Endothelial cell of umbilical vein (primary cell): ENCODE results near the gene CCDC57. TPM values are rescaled to one million over a fixed set of nuclear protein-coding genes. Genes with fewer than 3 reads are reported as not detected.

Experiments
- BruUV-seq: library from RNA; stranded (reverse); fragments of 400-500 nt; replicated peaks from 2 replicates; lab custom pipeline; 2021; lab: Mats Ljungman, UMichigan
- CTCF ChIA-PET: fragments of 300-600, 350-600 bp; sonication (Branson Sonifier 250); formaldehyde crosslinking; loops from one replicate; lab custom pipeline; 2021; ENCODE audit warnings: antibody characterized with exemption, inconsistent platforms; lab: Charles Lee
- POLR2A ChIA-PET: fragments of 300-600, 350-600 bp; sonication (Branson Sonifier 250); formaldehyde crosslinking; loops from one replicate; lab custom pipeline; 2021; ENCODE audit warnings: antibody characterized with exemption, inconsistent platforms; lab: Charles Lee
- DNase-seq: peaks from one replicate; pipeline ENCODE4 v3.0.0-alpha.2; 2011; ENCODE audit warnings: low read depth, low spot score
- FAIRE-seq: peaks from 2 replicates; lab custom pipeline; 2011; peaks lifted over from hg19 to GRCh38; lab: Jason Lieb, UNC
- H2AFZ ChIP-seq: 2 replicates; pipeline ENCODE4 v1.6.0; 2012; ENCODE audit warnings: low read depth, low read length, control low read depth, inconsistent platforms
- H3K27ac ChIP-seq: 2 replicates; pipeline ENCODE4 v1.5.1; 2011; ENCODE audit warnings: low read depth, mild to moderate bottlenecking, control low read depth, low read length, moderate library complexity; ENCODE audit not compliant: insufficient read depth
- H3K27me3 ChIP-seq, 2 experiments: 2 replicates each; pipeline versions ENCODE4 v1.6.0 to v1.6.1; 2011; ENCODE audit warnings: low read length in 2 of 2, mixed read lengths in 1 of 2; ENCODE audit not compliant: control insufficient read depth in 2 of 2, insufficient read depth in 2 of 2
- H3K36me3 ChIP-seq, 2 experiments: 2 replicates in 1 of 2; 3 replicates in 1 of 2; pipeline ENCODE4 v1.5.1; 2011; ENCODE audit warnings: low read length in 2 of 2, mild to moderate bottlenecking in 1 of 2, moderate library complexity in 1 of 2; ENCODE audit not compliant: control insufficient read depth in 2 of 2, insufficient read depth in 2 of 2; ENCODE audit errors: extremely low read depth in 1 of 2
- H3K4me1 ChIP-seq: 3 replicates; pipeline ENCODE4 v1.5.1; 2011; ENCODE audit warnings: mild to moderate bottlenecking, low read length; ENCODE audit not compliant: control insufficient read depth, insufficient read depth; ENCODE audit errors: extremely low read depth
- H3K4me2 ChIP-seq: 2 replicates; pipeline ENCODE4 v1.6.1; 2011; ENCODE audit warnings: low read length, control low read depth, mixed read lengths; ENCODE audit not compliant: insufficient read depth
- H3K4me3 ChIP-seq, 3 experiments: fragments of 200-600 bp in 1 of 3; sonication (generic), shearing (Covaris generic) in 1 of 3; replicated peaks in 1 of 3; 2 replicates each; pipeline ENCODE4 v1.5.1; 2011 to 2016; ENCODE audit warnings: control low read depth in 3 of 3, low read length in 3 of 3, mild to moderate bottlenecking in 2 of 3, inconsistent platforms in 1 of 3, low read depth in 1 of 3, moderate library complexity in 1 of 3; ENCODE audit not compliant: insufficient read depth in 1 of 3
- H3K79me2 ChIP-seq: 2 replicates; pipeline ENCODE4 v1.6.0; 2012; ENCODE audit warnings: low read length, inconsistent platforms; ENCODE audit not compliant: control insufficient read depth, insufficient read depth
- H3K9ac ChIP-seq: replicated peaks from 2 replicates; pipeline ENCODE3; 2011; ENCODE audit warnings: low read length, control low read depth; ENCODE audit not compliant: insufficient read depth; ENCODE audit errors: extremely low read depth
- H3K9me1 ChIP-seq: replicated peaks from 3 replicates; pipeline ENCODE4 v1.6.0; 2011; ENCODE audit warnings: mild to moderate bottlenecking, low read length; ENCODE audit not compliant: control insufficient read depth, insufficient read depth; ENCODE audit errors: extremely low read depth
- H3K9me3 ChIP-seq: replicated peaks from 2 replicates; pipeline ENCODE4 v1.5.1; 2012; ENCODE audit warnings: low read length, inconsistent platforms; ENCODE audit not compliant: control insufficient read depth, insufficient read depth
- H4K20me1 ChIP-seq: replicated peaks from 2 replicates; pipeline ENCODE3; 2011; ENCODE audit warnings: mild to moderate bottlenecking, low read length; ENCODE audit not compliant: control insufficient read depth, insufficient read depth; ENCODE audit errors: extremely low read depth
- CTCF ChIP-seq, 2 donors: IDR thresholded peaks; 1 replicate in 1 of 2; 2 replicates in 1 of 2; pipeline ENCODE4 v1.5.1; 2011; ENCODE audit warnings: low read length in 2 of 2, mild to moderate bottlenecking in 2 of 2, moderate library complexity in 2 of 2, control low read depth in 1 of 2, inconsistent platforms in 1 of 2, low read depth in 1 of 2; ENCODE audit not compliant: insufficient read depth in 1 of 2; ENCODE audit errors: extremely low read depth in 1 of 2
- EZH2 ChIP-seq: IDR thresholded peaks from 2 replicates; pipeline ENCODE4 v1.6.1; 2012; ENCODE audit warnings: borderline replicate concordance, low read depth, mild to moderate bottlenecking, moderate library complexity, low read length, inconsistent platforms; ENCODE audit not compliant: severe bottlenecking
- FOS ChIP-seq: IDR thresholded peaks from 2 replicates; pipeline ENCODE4 v1.6.1; 2011; ENCODE audit warnings: mild to moderate bottlenecking, low read length, moderate library complexity, borderline replicate concordance; ENCODE audit not compliant: insufficient read depth
- JUN ChIP-seq: IDR thresholded peaks from 2 replicates; pipeline ENCODE4 v1.6.1; 2011; ENCODE audit warnings: borderline replicate concordance, low read depth; ENCODE audit not compliant: insufficient read length, insufficient read depth
- MAX ChIP-seq: IDR thresholded peaks from 2 replicates; pipeline ENCODE4 v1.6.1; 2011; ENCODE audit not compliant: insufficient read depth, insufficient read length
- POLR2A ChIP-seq: IDR thresholded peaks from 2 replicates; pipeline ENCODE4 v1.6.1; 2012; ENCODE audit warnings: low read depth, mild to moderate bottlenecking, control low read depth, low read length
- dilution Hi-C: fragments of 300-500 bp; cut with MboI; formaldehyde crosslinking; loops from one replicate; pipeline ENCODE4 v1.15.0; 2019; ENCODE audit warnings: low sequenced_read_pairs; ENCODE audit not compliant: extremely low pct_ligation_motif_present
- intact Hi-C: fragments of 100-400 bp; cut with micrococcal nuclease; formaldehyde crosslinking; loops from one replicate; pipeline ENCODE4 v1.10.0; 2022
- polyA plus RNA-seq, 4 experiments: library from polyadenylated mRNA; depleted of rRNA in 3 of 4; stranded (reverse) in 3 of 4; unstranded in 1 of 4; fragments of >200 nt; gene quantifications; 2 replicates each; pipeline versions ENCODE4 v1.2.1 to v1.2.3, GENCODE V29; 2011 to 2012; ENCODE audit warnings: missing spikeins in 1 of 4
- total RNA-seq: library from RNA; stranded (reverse); gene quantifications from 2 replicates; pipeline ENCODE4 v1.2.3, GENCODE V29; 2021

Gene CCDC57
- total and polyA plus RNA-seq, 2 donors (not counting 3 experiments of a cell fraction or from before 2014, with no cell fraction given), result 18.6 to 31.6 TPM

DNA sequence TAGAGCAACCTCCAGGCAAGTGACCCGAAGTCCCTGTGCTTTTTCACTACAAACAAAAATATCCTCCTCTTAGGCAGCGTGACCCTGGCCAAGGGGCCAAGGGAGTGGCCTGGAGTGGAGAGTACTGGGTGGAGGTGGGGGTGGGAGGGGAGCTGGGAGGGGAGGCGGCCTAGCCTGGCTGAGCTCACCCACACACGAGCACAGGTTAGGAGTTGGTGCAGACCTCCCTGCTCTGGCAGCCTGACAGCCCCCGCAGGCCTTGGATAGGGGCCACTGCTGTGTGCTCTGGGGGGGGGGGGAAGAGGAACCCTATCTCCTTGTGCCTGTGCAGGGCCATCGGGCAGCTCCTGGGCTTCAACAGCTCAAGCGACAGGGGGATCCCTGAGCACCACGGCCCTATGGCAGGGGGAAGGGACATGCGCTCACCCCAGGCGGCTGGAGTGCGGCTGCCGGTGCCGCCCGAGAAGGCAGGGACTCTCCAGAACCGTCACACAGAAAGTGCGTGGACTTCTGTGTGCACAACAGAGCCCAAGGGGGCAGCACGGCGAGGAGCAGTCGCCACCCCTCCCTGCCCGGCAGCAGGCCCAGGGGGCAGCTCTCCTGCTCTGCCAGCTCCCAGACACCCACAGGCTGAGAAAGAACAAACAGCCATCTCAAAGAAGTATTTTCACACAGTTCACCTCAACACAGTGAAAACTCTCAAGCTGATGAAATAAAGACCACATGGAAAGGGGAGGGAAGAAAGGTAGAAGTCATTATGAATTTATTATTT lies 29.5 kb upstream of the CCDC57 start:
- Histone ChIP-seq H3K9me3 (no peaks in the 10 kb centered on the region), H3K36me3 (peaks cover 17 to 53% of the 10 kb centered on the region in 2 experiments), H3K9ac (no peak overlapping the region), H4K20me1 (peaks cover 2% of the 10 kb centered on the region), H3K27ac (peak overlapping the region; percentile 48), H3K4me3 (no peak overlapping the region), H2AFZ (no peak overlapping the region), H3K27me3 (no peaks in the 10 kb centered on the region), H3K9me1 (no peaks in the 10 kb centered on the region), H3K4me2 (no peak overlapping the region), H3K79me2 (peaks cover 35% of the 10 kb centered on the region), H3K4me1 (peaks cover 30% of the 10 kb centered on the region)
- CTCF ChIA-PET, result interaction anchor here (1.3 to 6.7 kb wide), 7 partner anchors 8 to 212 kb away, joined by 3 to 52 read pairs (median 6); partner anchors contain the start of gene SLC16A3
- no peak for TF ChIP-seq MAX
- peak; percentile 19 for TF ChIP-seq POLR2A
- TF ChIP-seq EZH2, result no peak
- DNase-seq (no peak), FAIRE-seq (peak; percentile 58)
- POLR2A ChIA-PET, result interaction anchor here (0.6 to 1.2 kb wide), 3 partner anchors 13 to 42 kb away, joined by 3 to 5 read pairs (median 3); partner anchors contain the start of gene SLC16A3
- dilution Hi-C loops (no loop called here), intact Hi-C loops (loop anchor here (2.0 to 10.0 kb wide), 3 partner anchors 35 to 173 kb away; partner anchors contain the start of genes HEXD and OGFOD3)
- no TSS peak for BruUV-seq

DNA sequence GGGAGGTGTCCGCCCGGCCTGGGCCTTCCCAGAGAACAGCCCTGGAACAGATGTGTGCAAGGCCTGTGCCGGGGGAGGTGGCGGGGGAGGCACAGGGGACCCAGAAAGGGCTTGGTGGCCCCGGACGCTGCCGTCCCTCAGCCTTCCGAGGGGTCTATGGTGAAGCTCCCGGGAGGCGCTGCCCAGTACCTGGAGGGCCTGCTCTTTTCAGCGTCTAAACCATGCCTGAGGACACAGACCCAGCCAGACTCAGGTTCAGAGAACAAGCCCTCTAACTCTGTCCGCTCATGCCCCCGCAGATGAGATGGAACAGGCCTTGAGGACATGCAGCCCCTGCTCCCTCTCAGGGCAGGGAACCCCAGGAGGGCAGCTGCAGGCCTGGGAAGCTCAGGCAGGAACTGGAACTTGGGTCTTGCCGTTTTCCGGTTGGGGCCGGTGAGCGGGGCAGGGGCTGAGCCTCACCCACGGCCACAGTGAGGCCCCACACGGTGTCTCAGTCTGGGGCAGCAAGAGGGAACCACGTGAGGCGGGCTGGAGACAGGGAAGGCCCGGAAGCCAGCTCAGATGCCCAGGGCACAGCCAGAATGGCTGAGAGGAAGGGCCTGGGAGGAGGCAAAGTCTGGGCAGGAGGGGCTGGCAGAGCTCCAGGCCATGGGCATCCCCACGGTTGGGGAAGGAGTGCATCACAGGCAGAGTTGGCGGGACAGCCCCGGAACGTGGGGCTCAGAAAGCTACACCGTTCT lies 28.7 kb upstream of the CCDC57 start:
- POLR2A ChIA-PET, result interaction anchor here (0.6 to 1.2 kb wide), 4 partner anchors 12 to 394 kb away, joined by 3 to 9 read pairs (median 4); partner anchors contain the start of gene SLC16A3

More for the DNA sequence above, 28.7 kb upstream of the CCDC57 start:
- Histone ChIP-seq H4K20me1 (no peaks in the 10 kb centered on the region), H3K4me1 (peaks cover 23% of the 10 kb centered on the region), H3K4me2 (no peak overlapping the region), H3K36me3 (peaks cover 17 to 49% of the 10 kb centered on the region in 2 experiments), H3K27ac (peak overlapping the region; percentile 48), H2AFZ (no peak overlapping the region), H3K4me3 (no peak overlapping the region), H3K79me2 (peaks cover 33% of the 10 kb centered on the region), H3K9ac (no peak overlapping the region), H3K27me3 (no peaks in the 10 kb centered on the region), H3K9me3 (no peaks in the 10 kb centered on the region), H3K9me1 (no peaks in the 10 kb centered on the region)
- CTCF ChIA-PET, result interaction anchor here (1.3 to 6.7 kb wide), 6 partner anchors 9 to 211 kb away, joined by 3 to 52 read pairs (median 8); partner anchors contain the start of gene SLC16A3
- intact Hi-C loops, result loop anchor here (2.0 to 10.0 kb wide), 3 partner anchors 34 to 173 kb away; partner anchors contain the start of genes HEXD and OGFOD3
- TF ChIP-seq MAX (peak; percentile 77), JUN (no peak), CTCF (IDR thresholded peaks at IDR 0.05; ENCODE audit: extremely low read depth in 1 of 2, insufficient read depth in 1 of 2, low read depth in 1 of 2, low read length in 2 of 2) (no peak), POLR2A (peak; percentile 45), FOS (peak; percentile 13)
- peak; percentile 95 for FAIRE-seq
- dilution Hi-C loops, result no loop called here
- peak; percentile 85 for DNase-seq
- BruUV-seq, result no TSS peak
